Astrocyte of the spinal cord (primary cell): ENCODE measurements around the gene ASCL2.

Source experiments
- DNase-seq: peaks from one replicate; pipeline ENCODE4 v3.0.0; 2011; ENCODE audit warnings: low read depth, low spot score
- H3K4me3 ChIP-seq: 2 replicates; pipeline ENCODE4 v1.5.1; 2011; ENCODE audit warnings: low read depth, mild to moderate bottlenecking, low read length, moderate library complexity
- CTCF ChIP-seq: IDR thresholded peaks from 2 replicates; pipeline ENCODE4 v1.5.1; 2012; ENCODE audit warnings: low read depth, mild to moderate bottlenecking, low read length, inconsistent platforms
- in situ Hi-C: cut with HindIII; loops from 2 replicates; pipeline ENCODE4 v1.10.0; 2017; ENCODE audit warnings: low sequenced_read_pairs

ASCL2 gene

GRCh38 chr11:2312232-2313042, 42.0 kb upstream of the ASCL2 start:
- TF ChIP-seq CTCF = no peak
- H3K4me3 ChIP-seq = no peak overlapping the region
- in situ Hi-C loops = no loop called here
- peak; percentile 69 for DNase-seq

GRCh38 chr11:2311353-2312133, 41.2 kb upstream of the ASCL2 start:
- no peak for DNase-seq
- in situ Hi-C loops = no loop called here
- no peak for TF ChIP-seq CTCF
- no peak overlapping the region for H3K4me3 ChIP-seq

- no peak for TF ChIP-seq CTCF
- H3K4me3 ChIP-seq = no peak overlapping the region
- in situ Hi-C loops = no loop called here
- no peak for DNase-seq
Measured at GRCh38 chr11:2310786-2311352, 40.5 kb upstream of the ASCL2 start.

GRCh38 chr11:2310073-2310785, 39.8 kb upstream of the ASCL2 start:
- no peak for TF ChIP-seq CTCF
- no peak overlapping the region for H3K4me3 ChIP-seq
- in situ Hi-C loops = no loop called here
- DNase-seq = no peak

GRCh38 chr11:2309251-2310072, 39.1 kb upstream of the ASCL2 start:
- in situ Hi-C loops = no loop called here

More at GRCh38 chr11:2309251-2310072, 39.1 kb upstream of the ASCL2 start:
- TF ChIP-seq CTCF = no peak
- DNase-seq = no peak
- no peak overlapping the region for H3K4me3 ChIP-seq
